Uterus (tissue), 2 donors: ENCODE results near the gene EMC10.

Experiments used
- POLR2A ChIP-seq, 2 donors: fragments of 450-650 bp; IDR thresholded peaks; one replicate each; pipeline ENCODE4 v1.6.1; 2016; ENCODE audit warnings: antibody characterized with exemption in 2 of 2, mild to moderate bottlenecking in 1 of 2, moderate library complexity in 1 of 2
- TF ChIP-seq, protein P1 (sequence below), 4 experiments: fragments of 200-600 bp in 2 of 4; fragments of 450-650 bp in 2 of 4; sonication (generic) in 2 of 4; IDR thresholded peaks; one replicate each; pipeline ENCODE4 v1.5.1; 2016 to 2019; ENCODE audit warnings: antibody characterized with exemption in 4 of 4, mild to moderate bottlenecking in 2 of 4, moderate library complexity in 1 of 4

DNA sequence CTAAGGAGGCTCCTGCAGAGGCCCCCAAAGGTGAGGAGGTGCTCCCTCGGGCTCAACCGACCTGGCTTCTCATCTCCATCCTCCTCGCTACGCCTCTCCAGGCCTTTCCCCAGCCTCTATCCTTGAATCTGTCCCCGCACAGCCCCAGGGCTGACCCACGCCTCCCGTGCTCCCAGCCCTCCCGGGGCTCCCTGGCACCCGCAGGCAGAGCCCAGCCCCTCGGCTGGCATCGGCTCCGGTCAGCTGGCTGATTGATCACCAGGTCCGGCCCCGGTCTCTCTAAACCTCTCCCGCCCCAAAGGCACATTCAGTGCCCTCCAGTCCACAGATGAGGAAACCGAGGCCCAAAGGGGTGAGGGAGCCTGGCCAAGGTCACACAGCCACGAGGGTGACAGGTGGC is 41.1 kb upstream of the EMC10 start:
- TF ChIP-seq, protein P1, sequence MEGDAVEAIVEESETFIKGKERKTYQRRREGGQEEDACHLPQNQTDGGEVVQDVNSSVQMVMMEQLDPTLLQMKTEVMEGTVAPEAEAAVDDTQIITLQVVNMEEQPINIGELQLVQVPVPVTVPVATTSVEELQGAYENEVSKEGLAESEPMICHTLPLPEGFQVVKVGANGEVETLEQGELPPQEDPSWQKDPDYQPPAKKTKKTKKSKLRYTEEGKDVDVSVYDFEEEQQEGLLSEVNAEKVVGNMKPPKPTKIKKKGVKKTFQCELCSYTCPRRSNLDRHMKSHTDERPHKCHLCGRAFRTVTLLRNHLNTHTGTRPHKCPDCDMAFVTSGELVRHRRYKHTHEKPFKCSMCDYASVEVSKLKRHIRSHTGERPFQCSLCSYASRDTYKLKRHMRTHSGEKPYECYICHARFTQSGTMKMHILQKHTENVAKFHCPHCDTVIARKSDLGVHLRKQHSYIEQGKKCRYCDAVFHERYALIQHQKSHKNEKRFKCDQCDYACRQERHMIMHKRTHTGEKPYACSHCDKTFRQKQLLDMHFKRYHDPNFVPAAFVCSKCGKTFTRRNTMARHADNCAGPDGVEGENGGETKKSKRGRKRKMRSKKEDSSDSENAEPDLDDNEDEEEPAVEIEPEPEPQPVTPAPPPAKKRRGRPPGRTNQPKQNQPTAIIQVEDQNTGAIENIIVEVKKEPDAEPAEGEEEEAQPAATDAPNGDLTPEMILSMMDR (IDR thresholded peaks at IDR 0.05): no peak
- no peak for TF ChIP-seq POLR2A (IDR thresholded peaks at IDR 0.05)
